KMS-11 (cell line): ENCODE results near the gene GRIK1.

Experiments
- H2AFZ ChIP-seq: fragments of 200-600 bp; sonication (generic); 2 replicates; pipeline ENCODE4 v1.6.1; 2016; ENCODE audit warnings: antibody characterized with exemption, mixed run types, low read depth
- H3K27ac ChIP-seq: fragments of 200-600 bp; sonication (generic); 2 replicates; pipeline ENCODE4 v1.6.1; 2016; ENCODE audit warnings: mild to moderate bottlenecking, mixed run types
- H3K27me3 ChIP-seq: fragments of 200-600 bp; sonication (generic); 2 replicates; pipeline ENCODE4 v1.6.1; 2017; ENCODE audit warnings: mild to moderate bottlenecking, low read depth, mixed run types, moderate library complexity; ENCODE audit not compliant: insufficient read depth
- H3K36me3 ChIP-seq: fragments of 200-600 bp; sonication (generic); 2 replicates; pipeline ENCODE4 v1.6.1; 2017; ENCODE audit warnings: mild to moderate bottlenecking, mixed run types; ENCODE audit not compliant: insufficient read depth
- H3K4me1 ChIP-seq: fragments of 200-600 bp; sonication (generic); 2 replicates; pipeline ENCODE4 v1.6.1; 2016; ENCODE audit warnings: mild to moderate bottlenecking, low read depth, mixed run types; ENCODE audit not compliant: poor library complexity, severe bottlenecking
- H3K4me2 ChIP-seq: fragments of 200-600 bp; sonication (generic); 2 replicates; pipeline ENCODE4 v1.7.0; 2016; ENCODE audit warnings: mild to moderate bottlenecking, mixed run types
- H3K4me3 ChIP-seq: fragments of 200-600 bp; sonication (generic); IDR thresholded peaks from 2 replicates; pipeline ENCODE4 v1.6.1; 2017; ENCODE audit warnings: low read depth, low read length, mixed read lengths; ENCODE audit not compliant: insufficient read depth
- H3K79me2 ChIP-seq: fragments of 200-600 bp; sonication (generic); 2 replicates; pipeline ENCODE4 v1.6.1; 2016; ENCODE audit warnings: low read depth, mixed run types; ENCODE audit not compliant: insufficient read depth
- H3K9ac ChIP-seq: fragments of 200-600 bp; sonication (generic); 2 replicates; pipeline ENCODE4 v1.6.1; 2016; ENCODE audit warnings: mild to moderate bottlenecking, mixed run types
- H4K20me1 ChIP-seq: fragments of 200-600 bp; sonication (generic); 2 replicates; pipeline ENCODE4 v1.6.1; 2016; ENCODE audit warnings: mild to moderate bottlenecking, mixed run types; ENCODE audit not compliant: insufficient read depth
- CTCF ChIP-seq: fragments of 200-600 bp; sonication (generic); conservative IDR thresholded peaks from 2 replicates; pipeline ENCODE4 v1.6.1; 2017; ENCODE audit warnings: low read depth, mild to moderate bottlenecking, antibody characterized with exemption, low read length, moderate library complexity, mixed read lengths

The GRIK1 gene

GRCh38 chr21:29763674-29764073, 176.1 kb downstream of the GRIK1 start:
- H3K9ac ChIP-seq = no peak overlapping the region
- no peaks in the 10 kb centered on the region for H4K20me1 ChIP-seq
- H3K4me3 ChIP-seq = no peak overlapping the region
- no peaks in the 10 kb centered on the region for H3K79me2 ChIP-seq
- no peak overlapping the region for H3K27ac ChIP-seq
- no peaks in the 10 kb centered on the region for H3K4me1 ChIP-seq
- no peak overlapping the region for H3K4me2 ChIP-seq
- no peak for TF ChIP-seq CTCF
- H2AFZ ChIP-seq = no peak overlapping the region
- no peaks in the 10 kb centered on the region for H3K36me3 ChIP-seq
- no peaks in the 10 kb centered on the region for H3K27me3 ChIP-seq

GRCh38 chr21:29762570-29763082, 177.2 kb downstream of the GRIK1 start:
- TF ChIP-seq CTCF = no peak
- Histone ChIP-seq H3K36me3 (no peaks in the 10 kb centered on the region), H4K20me1 (no peaks in the 10 kb centered on the region), H3K27me3 (no peaks in the 10 kb centered on the region), H3K4me2 (no peak overlapping the region), H3K4me1 (no peaks in the 10 kb centered on the region), H3K27ac (no peak overlapping the region), H3K9ac (no peak overlapping the region), H3K79me2 (no peaks in the 10 kb centered on the region), H2AFZ (no peak overlapping the region), H3K4me3 (no peak overlapping the region)

GRCh38 chr21:29753216-29753615, 186.6 kb downstream of the GRIK1 start:
- no peak overlapping the region for H2AFZ ChIP-seq
- H3K27ac ChIP-seq = no peak overlapping the region
- no peaks in the 10 kb centered on the region for H3K36me3 ChIP-seq
- TF ChIP-seq CTCF = no peak
- H3K9ac ChIP-seq = no peak overlapping the region
- H3K4me3 ChIP-seq = no peak overlapping the region
- H3K4me2 ChIP-seq = no peak overlapping the region
- no peaks in the 10 kb centered on the region for H3K27me3 ChIP-seq
- H3K4me1 ChIP-seq = no peaks in the 10 kb centered on the region
- H3K79me2 ChIP-seq = no peaks in the 10 kb centered on the region
- no peaks in the 10 kb centered on the region for H4K20me1 ChIP-seq

- Histone ChIP-seq H3K79me2 (no peaks in the 10 kb centered on the region), H3K27ac (no peak overlapping the region), H2AFZ (no peak overlapping the region), H3K36me3 (no peaks in the 10 kb centered on the region), H3K27me3 (no peaks in the 10 kb centered on the region), H3K9ac (no peak overlapping the region), H3K4me3 (no peak overlapping the region), H3K4me1 (no peaks in the 10 kb centered on the region), H3K4me2 (no peak overlapping the region), H4K20me1 (no peaks in the 10 kb centered on the region)
- no peak for TF ChIP-seq CTCF
Observed at GRCh38 chr21:29751473-29752185, 188.2 kb downstream of the GRIK1 start.
